Thyroid gland (tissue), 4 donors: ENCODE data around the gene KRTAP15-1. TPM values are rescaled to one million over a fixed set of nuclear protein-coding genes. Genes with fewer than 3 reads are reported as not detected.

ENCODE experiments used
- DNase-seq, 2 donors: peaks; one replicate each; pipeline ENCODE4 v3.0.0-alpha.2; 2019
- H3K27ac ChIP-seq, 3 donors: fragments of 200-600 bp; sonication (generic); 1 replicate in 2 of 3; 2 replicates in 1 of 3; pipeline ENCODE4 v1.5.1; 2016 to 2019; ENCODE audit warnings: mild to moderate bottlenecking in 1 of 3, moderate library complexity in 1 of 3
- H3K27me3 ChIP-seq: fragments of 200-600 bp; sonication (generic); one replicate; pipeline ENCODE4 v1.5.1; 2019
- H3K36me3 ChIP-seq, 2 donors: fragments of 200-600 bp; sonication (generic); one replicate each; pipeline ENCODE4 v1.5.1; 2016 to 2019
- H3K4me1 ChIP-seq, 2 donors: fragments of 200-600 bp; sonication (generic); one replicate each; pipeline ENCODE4 v1.5.1; 2017 to 2019
- H3K4me3 ChIP-seq, 3 donors: fragments of 200-600 bp; sonication (generic); replicated peaks in 1 of 3; 1 replicate in 2 of 3; 2 replicates in 1 of 3; pipeline ENCODE4 v1.5.1; 2016; ENCODE audit warnings: mild to moderate bottlenecking in 1 of 3
- H3K9me3 ChIP-seq: fragments of 200-600 bp; sonication (generic); one replicate; pipeline ENCODE4 v1.5.1; 2017
- CTCF ChIP-seq, 6 experiments: fragments of 200-600 bp in 3 of 6; fragments of 450-650 bp in 3 of 6; sonication (generic) in 3 of 6; IDR thresholded peaks; one replicate each; pipeline ENCODE4 v1.5.1; 2016 to 2019; ENCODE audit warnings: antibody characterized with exemption in 6 of 6, mild to moderate bottlenecking in 2 of 6, inconsistent platforms in 1 of 6, moderate library complexity in 1 of 6
- POLR2A ChIP-seq, 2 donors: fragments of 450-650 bp; IDR thresholded peaks; one replicate each; pipeline ENCODE4 v1.6.1; 2017; ENCODE audit warnings: antibody characterized with exemption in 2 of 2, mild to moderate bottlenecking in 2 of 2, moderate library complexity in 1 of 2
- WGBS, 2 donors: methylation state at CpG; one replicate each; pipeline ENCODE4 v1.1.5; 2017; 5-methylcytosine and 5-hydroxymethylcytosine counted together
- intact Hi-C: fragments of 100-400 bp; cut with DNase I; formaldehyde crosslinking; loops from one replicate; pipeline ENCODE4 v1.15.1; 2023
- total RNA-seq, 4 donors: library from RNA; depleted of rRNA; stranded (reverse); fragments of >200 nt; gene quantifications; one replicate each; pipeline ENCODE4 v1.2.3, GENCODE V29; 2016

The KRTAP15-1 gene
- total RNA-seq, 4 donors from 2014 or later = not detected

DNA sequence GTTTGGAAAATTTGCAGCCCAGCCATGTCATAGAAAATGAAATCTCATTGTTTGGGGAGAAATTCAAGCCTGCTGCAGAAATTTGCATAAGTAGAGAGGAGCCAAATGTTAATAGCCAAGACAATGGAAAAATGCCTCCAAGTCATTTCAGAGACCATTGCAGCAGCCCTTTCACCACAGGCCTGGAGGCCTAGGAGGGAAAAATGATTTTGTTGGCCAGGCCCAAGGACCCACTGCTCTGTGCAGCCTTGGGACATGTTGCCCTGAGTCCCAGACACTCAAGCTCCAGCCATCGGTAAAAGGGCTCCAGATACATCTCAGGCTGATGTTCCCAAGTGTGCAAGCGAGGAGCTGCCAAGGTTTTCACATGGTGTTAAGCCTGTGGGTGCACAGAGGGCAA lies 46.1 kb downstream of the KRTAP15-1 start:
- H3K4me1 ChIP-seq = no peaks in the 10 kb centered on the region
- H3K36me3 ChIP-seq = no peaks in the 10 kb centered on the region
- no peaks in the 10 kb centered on the region for H3K9me3 ChIP-seq
- no peak overlapping the region for H3K27ac ChIP-seq
- H3K4me3 ChIP-seq = no peak overlapping the region
- no peak for DNase-seq
- WGBS, 2 donors = 76 to 80% methylated on average over 1 to 2 of the region's 2 CpGs
- TF ChIP-seq CTCF (IDR thresholded peaks at IDR 0.05) (no peak), POLR2A (IDR thresholded peaks at IDR 0.05) (no peak)
- intact Hi-C loops = no loop called here
- no peaks in the 10 kb centered on the region for H3K27me3 ChIP-seq

DNA sequence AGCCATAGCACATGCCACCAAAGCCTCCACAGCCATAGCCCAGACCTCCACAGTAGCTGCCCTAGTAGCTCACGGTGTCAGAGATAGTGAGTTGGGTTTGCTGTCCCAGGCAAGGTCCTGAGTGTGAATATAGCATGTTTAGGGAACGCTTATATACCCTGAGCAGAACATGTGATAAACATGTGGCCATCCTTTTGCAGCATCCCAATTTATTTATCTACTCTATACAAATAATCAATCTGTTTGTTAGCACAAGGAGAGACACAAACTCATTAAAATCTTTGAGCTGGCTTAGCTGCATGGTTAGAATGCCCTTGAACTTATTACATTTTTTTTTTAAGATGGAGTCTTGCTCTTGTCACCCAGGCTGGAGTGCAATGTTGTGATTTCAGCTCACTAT lies 47.3 kb downstream of the KRTAP15-1 start, which contains the start of gene KRTAP19-2:
KRTAP19-2 (minus strand) TSS at position 101 of the 400 bp plus-strand sequence; CDS start at position 13, 88 bp downstream.
- no peaks in the 10 kb centered on the region for H3K4me1 ChIP-seq
- H3K27me3 ChIP-seq = no peaks in the 10 kb centered on the region
- intact Hi-C loops = no loop called here
- no peak within 1 kb of the TSS for H3K27ac ChIP-seq
- TF ChIP-seq CTCF (IDR thresholded peaks at IDR 0.05) (no peak), POLR2A (IDR thresholded peaks at IDR 0.05) (no peak)
- H3K9me3 ChIP-seq = no peaks in the 10 kb centered on the region
- WGBS, 2 donors = 86 to 88% methylated on average over 2 of the region's 2 CpGs
- no peaks in the 10 kb centered on the region for H3K36me3 ChIP-seq
- H3K4me3 ChIP-seq = no peak within 1 kb of the TSS
- DNase-seq = no peak

Other genes starting within 250 kb of the KRTAP15-1 start
- 10 to 100 TPM in 3 of 4 donors, 1 to 10 TPM in 1; 8.9 to 55.6 (median 32.6) TPM for gene CLDN8, start 224.2 kb upstream of the KRTAP15-1 start, total RNA-seq
- gene KRTAP24-1, start 157.3 kb upstream of the KRTAP15-1 start, total RNA-seq = not detected
- not detected for gene KRTAP25-1, start 150.8 kb upstream of the KRTAP15-1 start, total RNA-seq
- not detected for gene KRTAP26-1, start 120.0 kb upstream of the KRTAP15-1 start, total RNA-seq
- not detected for gene KRTAP27-1, start 102.6 kb upstream of the KRTAP15-1 start, total RNA-seq
- not detected for gene KRTAP23-1, start 91.7 kb upstream of the KRTAP15-1 start, total RNA-seq
- gene KRTAP13-2, start 68.0 kb upstream of the KRTAP15-1 start, total RNA-seq = not detected
- not detected for gene KRTAP13-1, start 44.2 kb upstream of the KRTAP15-1 start, total RNA-seq
- not detected for gene KRTAP13-3, start 14.3 kb upstream of the KRTAP15-1 start, total RNA-seq
- not detected for gene KRTAP13-4, start 10.1 kb upstream of the KRTAP15-1 start, total RNA-seq
- gene KRTAP19-1, start 40.1 kb downstream of the KRTAP15-1 start, total RNA-seq = not detected
- not detected for gene KRTAP19-2, start 47.2 kb downstream of the KRTAP15-1 start, total RNA-seq
- not detected for gene KRTAP19-3, start 51.7 kb downstream of the KRTAP15-1 start, total RNA-seq
- not detected for gene KRTAP19-4, start 56.9 kb downstream of the KRTAP15-1 start, total RNA-seq
- not detected for gene KRTAP19-5, start 61.9 kb downstream of the KRTAP15-1 start, total RNA-seq
- not detected for gene KRTAP19-6, start 101.6 kb downstream of the KRTAP15-1 start, total RNA-seq
- gene KRTAP19-7, start 121.0 kb downstream of the KRTAP15-1 start, total RNA-seq = not detected
- not detected for gene KRTAP22-2, start 150.1 kb downstream of the KRTAP15-1 start, total RNA-seq
- gene KRTAP6-3, start 152.2 kb downstream of the KRTAP15-1 start, total RNA-seq = not detected
- gene KRTAP6-2, start 158.6 kb downstream of the KRTAP15-1 start, total RNA-seq = not detected
- not detected for gene KRTAP22-1, start 160.8 kb downstream of the KRTAP15-1 start, total RNA-seq
- not detected for gene KRTAP6-1, start 173.7 kb downstream of the KRTAP15-1 start, total RNA-seq
- gene KRTAP20-1, start 176.2 kb downstream of the KRTAP15-1 start, total RNA-seq = not detected
- not detected for gene KRTAP20-4, start 180.4 kb downstream of the KRTAP15-1 start, total RNA-seq
- not detected for gene KRTAP20-2, start 194.9 kb downstream of the KRTAP15-1 start, total RNA-seq
- not detected for gene KRTAP20-3, start 202.6 kb downstream of the KRTAP15-1 start, total RNA-seq